ENCODE measurements around the gene MGAT5. TPM values are rescaled to one million over a fixed set of nuclear protein-coding genes. Genes with fewer than 3 reads are reported as not detected.

The MGAT5 gene
- total RNA-seq, 1 experiment from 2014 or later: 11.5 TPM

- Histone ChIP-seq H3K9me3 (no peaks in the 10 kb centered on the region), H3K36me3 (no peaks in the 10 kb centered on the region), H3K27me3 (no peaks in the 10 kb centered on the region), H3K4me3 (no peak overlapping the region)
- DNase-seq: no peak
Observed at GRCh38 chr2:134436706-134437105, 182.8 kb downstream of the MGAT5 start.

- Histone ChIP-seq H3K4me3 (no peak overlapping the region), H3K9me3 (no peaks in the 10 kb centered on the region), H3K27me3 (no peaks in the 10 kb centered on the region), H3K36me3 (no peaks in the 10 kb centered on the region)
- no peak for DNase-seq
Observed at GRCh38 chr2:134438371-134438770, 184.5 kb downstream of the MGAT5 start.

- no peaks in the 10 kb centered on the region for H3K36me3 ChIP-seq
- no peaks in the 10 kb centered on the region for H3K27me3 ChIP-seq
- DNase-seq: no peak
- H3K4me3 ChIP-seq: no peak overlapping the region
- no peaks in the 10 kb centered on the region for H3K9me3 ChIP-seq
Observed at GRCh38 chr2:134440336-134440909, 186.6 kb downstream of the MGAT5 start.

DNA sequence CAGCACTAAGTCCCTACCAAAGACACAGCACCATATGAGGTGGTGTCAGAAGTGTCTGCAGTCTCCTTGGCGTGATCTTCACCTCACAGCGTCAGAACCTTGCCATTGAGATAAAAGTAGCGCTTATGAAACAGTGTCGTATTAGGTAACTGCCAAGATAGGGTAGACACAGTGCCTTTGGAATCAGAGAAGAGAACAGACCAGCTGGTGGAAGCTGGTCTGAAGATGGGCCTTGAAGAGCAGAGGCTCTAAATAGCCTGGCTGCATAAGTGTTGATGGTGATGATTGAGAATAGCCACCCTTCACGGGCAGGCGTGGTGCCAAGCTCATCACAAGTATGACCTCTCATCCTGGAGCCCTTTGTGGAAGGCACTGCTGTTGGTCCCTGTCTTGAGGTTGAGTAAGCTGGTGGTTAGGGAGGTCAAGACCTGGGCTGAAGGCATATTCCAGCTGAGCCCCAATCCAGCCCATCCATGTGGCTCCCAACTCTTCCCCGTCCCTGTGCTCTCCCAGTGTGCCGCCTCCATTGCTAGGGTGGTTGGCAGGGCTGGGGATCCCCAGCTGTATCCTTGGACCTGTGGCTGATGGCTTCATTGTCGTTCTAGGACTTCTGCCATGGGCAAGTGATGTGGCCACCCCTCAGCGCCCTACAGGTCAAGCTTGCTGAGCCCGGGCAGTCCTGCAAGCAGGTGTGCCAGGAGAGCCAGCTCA lies 187.4 kb downstream of the MGAT5 start:
- no peaks in the 10 kb centered on the region for H3K27me3 ChIP-seq
- DNase-seq: no peak
- no peaks in the 10 kb centered on the region for H3K36me3 ChIP-seq
- no peaks in the 10 kb centered on the region for H3K9me3 ChIP-seq
- no peak overlapping the region for H3K4me3 ChIP-seq

- H3K4me3 ChIP-seq: no peak overlapping the region
- no peaks in the 10 kb centered on the region for H3K9me3 ChIP-seq
- no peak for DNase-seq
- H3K27me3 ChIP-seq: no peaks in the 10 kb centered on the region
- H3K36me3 ChIP-seq: no peaks in the 10 kb centered on the region
Observed at GRCh38 chr2:134443814-134444480, 190.1 kb downstream of the MGAT5 start.

GRCh38 chr2:134445116-134445515 lies 191.2 kb downstream of the MGAT5 start:
- H3K36me3 ChIP-seq: no peaks in the 10 kb centered on the region
- no peak for DNase-seq

GRCh38 chr2:134445985-134446382 lies 192.1 kb downstream of the MGAT5 start:
- H3K36me3 ChIP-seq: no peaks in the 10 kb centered on the region
- DNase-seq: no peak
- H3K4me3 ChIP-seq: no peak overlapping the region
- H3K9me3 ChIP-seq: no peaks in the 10 kb centered on the region
- H3K27me3 ChIP-seq: no peaks in the 10 kb centered on the region

More at GRCh38 chr2:134445116-134445515, 191.2 kb downstream of the MGAT5 start:
- Histone ChIP-seq H3K9me3 (no peaks in the 10 kb centered on the region), H3K4me3 (no peak overlapping the region), H3K27me3 (no peaks in the 10 kb centered on the region)

DNA sequence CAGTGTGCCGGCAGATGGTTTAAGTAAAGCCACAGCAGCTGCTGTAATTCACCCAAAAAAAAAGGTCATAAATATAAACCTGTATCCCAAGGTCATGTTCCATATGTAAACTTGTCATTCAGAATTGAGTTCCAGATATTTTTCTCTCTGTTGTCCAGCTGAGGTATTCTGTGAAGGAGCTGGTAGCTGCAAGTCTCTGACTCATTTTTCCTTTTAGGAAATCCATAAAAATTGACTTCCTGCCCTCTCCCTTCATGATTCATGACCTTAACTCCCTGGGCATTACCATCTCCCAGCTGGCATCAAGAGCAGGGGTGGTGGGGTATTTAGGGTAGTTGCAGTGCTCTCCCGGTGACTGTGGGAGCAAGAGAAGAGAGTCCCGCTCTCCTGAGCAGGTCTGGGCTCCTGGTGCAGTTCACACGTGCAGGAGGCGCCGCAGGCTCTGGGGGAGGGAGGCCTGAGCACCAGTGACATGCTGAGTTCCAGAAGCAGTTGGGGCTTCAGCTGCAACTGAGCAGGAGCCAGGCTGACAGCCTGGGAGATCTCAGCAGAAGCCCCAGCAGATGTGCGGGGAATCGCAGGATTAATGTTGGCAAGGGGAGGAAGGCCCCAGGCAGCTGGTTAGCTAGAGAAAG lies 192.6 kb downstream of the MGAT5 start:
- DNase-seq: peak; percentile 60
- no peaks in the 10 kb centered on the region for H3K27me3 ChIP-seq
- H3K4me3 ChIP-seq: no peak overlapping the region
- no peaks in the 10 kb centered on the region for H3K36me3 ChIP-seq
- H3K9me3 ChIP-seq: no peaks in the 10 kb centered on the region

- H3K36me3 ChIP-seq: no peaks in the 10 kb centered on the region
- H3K4me3 ChIP-seq: no peak overlapping the region
- no peak for DNase-seq
- no peaks in the 10 kb centered on the region for H3K9me3 ChIP-seq
- no peaks in the 10 kb centered on the region for H3K27me3 ChIP-seq
Observed at GRCh38 chr2:134447669-134448068, 193.8 kb downstream of the MGAT5 start.

GRCh38 chr2:134448650-134449049 lies 194.8 kb downstream of the MGAT5 start:
- DNase-seq: no peak
- Histone ChIP-seq H3K4me3 (no peak overlapping the region), H3K27me3 (no peaks in the 10 kb centered on the region), H3K9me3 (no peaks in the 10 kb centered on the region), H3K36me3 (no peaks in the 10 kb centered on the region)

- no peaks in the 10 kb centered on the region for H3K36me3 ChIP-seq
- no peak overlapping the region for H3K4me3 ChIP-seq
- H3K27me3 ChIP-seq: no peaks in the 10 kb centered on the region
- no peak for DNase-seq
- H3K9me3 ChIP-seq: no peaks in the 10 kb centered on the region
Observed at GRCh38 chr2:134449157-134449556, 195.3 kb downstream of the MGAT5 start.

DNA sequence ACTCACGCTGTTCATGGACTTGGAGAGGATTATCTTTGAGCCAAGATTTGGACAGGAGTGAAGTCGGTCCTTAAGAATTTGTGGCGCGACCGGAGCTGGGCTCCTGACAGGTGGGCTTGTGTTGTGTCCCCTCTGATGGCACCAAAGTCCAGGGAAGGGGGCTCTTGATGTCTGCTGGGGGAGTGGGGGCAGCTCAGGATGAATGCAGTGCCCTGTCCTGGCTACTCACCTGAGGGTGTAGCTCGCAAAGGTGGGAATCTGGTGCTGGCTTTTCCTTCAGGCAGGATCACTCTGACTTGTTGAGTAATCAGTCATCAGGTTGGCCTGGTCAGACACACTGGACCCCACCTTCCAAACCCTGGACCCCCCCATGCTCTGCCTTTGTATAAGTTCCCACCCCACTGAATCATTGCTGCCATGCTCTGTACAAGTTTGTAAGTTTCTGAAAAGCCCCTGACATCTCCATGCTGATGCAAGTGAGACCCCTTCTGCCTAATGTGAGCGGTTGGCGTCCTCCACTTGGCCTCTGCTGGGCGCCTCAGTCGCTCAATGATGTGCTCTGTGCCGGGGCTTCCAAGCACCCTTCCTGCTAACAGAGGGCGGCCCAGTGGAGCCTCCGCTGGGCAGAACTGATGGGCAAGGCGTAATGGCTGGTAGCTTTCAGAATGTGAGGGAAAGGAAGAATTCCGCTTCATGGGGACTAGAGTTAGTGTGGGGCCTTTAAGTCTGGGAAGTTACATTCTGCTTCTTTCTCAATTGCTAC lies 196.1 kb downstream of the MGAT5 start:
- H3K27me3 ChIP-seq: no peaks in the 10 kb centered on the region
- no peaks in the 10 kb centered on the region for H3K9me3 ChIP-seq
- H3K36me3 ChIP-seq: no peaks in the 10 kb centered on the region
- no peak overlapping the region for H3K4me3 ChIP-seq
- no peak for DNase-seq

GRCh38 chr2:134451347-134451630 lies 197.4 kb downstream of the MGAT5 start:
- Histone ChIP-seq H3K27me3 (no peaks in the 10 kb centered on the region), H3K9me3 (no peaks in the 10 kb centered on the region), H3K4me3 (no peak overlapping the region), H3K36me3 (no peaks in the 10 kb centered on the region)
- no peak for DNase-seq

GRCh38 chr2:134452042-134452733 lies 198.3 kb downstream of the MGAT5 start:
- no peak for DNase-seq
- no peaks in the 10 kb centered on the region for H3K36me3 ChIP-seq
- no peaks in the 10 kb centered on the region for H3K9me3 ChIP-seq
- H3K27me3 ChIP-seq: no peaks in the 10 kb centered on the region
- no peak overlapping the region for H3K4me3 ChIP-seq

- Histone ChIP-seq H3K27me3 (no peaks in the 10 kb centered on the region), H3K4me3 (no peak overlapping the region), H3K9me3 (no peaks in the 10 kb centered on the region), H3K36me3 (no peaks in the 10 kb centered on the region)
- DNase-seq: no peak
Observed at GRCh38 chr2:134453476-134453875, 199.6 kb downstream of the MGAT5 start.

DNA sequence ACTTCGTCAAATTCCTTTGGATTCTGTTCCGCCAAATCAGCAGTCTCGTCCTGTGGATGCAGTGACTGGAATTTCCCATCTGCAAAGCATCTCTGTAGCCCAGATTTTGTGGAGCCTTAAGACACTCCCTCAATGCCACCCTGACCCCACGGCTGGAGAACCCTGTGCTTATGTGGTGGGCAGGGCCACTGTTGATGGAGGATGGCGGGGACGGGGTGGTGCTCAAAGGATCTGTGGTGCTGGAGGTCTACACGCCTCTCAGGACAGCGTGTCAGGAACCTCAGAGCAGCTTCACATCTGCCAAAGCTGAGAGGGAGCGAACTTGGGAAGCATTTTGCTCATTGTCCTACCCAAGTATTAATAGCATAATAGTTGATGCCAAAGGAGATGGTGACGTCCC lies 200.1 kb downstream of the MGAT5 start:
- Histone ChIP-seq H3K27me3 (no peaks in the 10 kb centered on the region), H3K4me3 (no peak overlapping the region), H3K9me3 (no peaks in the 10 kb centered on the region)

More for the DNA sequence above, 200.1 kb downstream of the MGAT5 start:
- no peak for DNase-seq
- no peaks in the 10 kb centered on the region for H3K36me3 ChIP-seq

All from MG63 (cell line).